GM12865 (cell line): Measurements from ENCODE around the gene MIAT.

Experiments
- DNase-seq: peaks from one replicate; pipeline ENCODE4 v3.0.0; 2010; ENCODE audit warnings: low read depth
- H3K4me3 ChIP-seq: 2 replicates; pipeline ENCODE4 v1.5.1; 2011; ENCODE audit warnings: mild to moderate bottlenecking, low read depth, low read length, control low read depth
- TF ChIP-seq, protein P1 (sequence below): IDR thresholded peaks from 2 replicates; pipeline ENCODE4 v1.5.1; 2011; ENCODE audit warnings: low read length, control low read depth, low read depth, inconsistent platforms; ENCODE audit not compliant: insufficient read depth; ENCODE audit errors: missing control alignments

Gene MIAT

DNA sequence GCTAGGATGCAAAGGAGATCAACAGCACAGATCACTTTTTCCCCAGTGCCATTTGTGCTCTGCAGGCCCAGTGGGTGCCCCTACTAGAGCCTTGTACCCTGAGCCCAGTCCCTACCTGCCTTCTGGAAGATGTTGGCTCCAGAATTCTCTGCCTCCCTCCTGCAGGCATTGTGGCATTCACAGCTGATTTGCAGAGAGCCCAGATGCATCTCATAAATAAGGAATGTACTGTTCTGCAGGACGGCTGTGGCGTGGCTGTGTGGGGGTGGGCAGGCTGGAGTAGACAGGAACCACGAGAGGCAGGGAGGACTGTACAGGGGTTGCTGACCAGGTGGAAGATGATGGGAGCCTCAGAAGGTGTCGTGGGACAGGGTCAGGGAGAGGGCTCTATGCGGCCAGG is 11.2 kb upstream of the MIAT start:
- TF ChIP-seq, protein P1, sequence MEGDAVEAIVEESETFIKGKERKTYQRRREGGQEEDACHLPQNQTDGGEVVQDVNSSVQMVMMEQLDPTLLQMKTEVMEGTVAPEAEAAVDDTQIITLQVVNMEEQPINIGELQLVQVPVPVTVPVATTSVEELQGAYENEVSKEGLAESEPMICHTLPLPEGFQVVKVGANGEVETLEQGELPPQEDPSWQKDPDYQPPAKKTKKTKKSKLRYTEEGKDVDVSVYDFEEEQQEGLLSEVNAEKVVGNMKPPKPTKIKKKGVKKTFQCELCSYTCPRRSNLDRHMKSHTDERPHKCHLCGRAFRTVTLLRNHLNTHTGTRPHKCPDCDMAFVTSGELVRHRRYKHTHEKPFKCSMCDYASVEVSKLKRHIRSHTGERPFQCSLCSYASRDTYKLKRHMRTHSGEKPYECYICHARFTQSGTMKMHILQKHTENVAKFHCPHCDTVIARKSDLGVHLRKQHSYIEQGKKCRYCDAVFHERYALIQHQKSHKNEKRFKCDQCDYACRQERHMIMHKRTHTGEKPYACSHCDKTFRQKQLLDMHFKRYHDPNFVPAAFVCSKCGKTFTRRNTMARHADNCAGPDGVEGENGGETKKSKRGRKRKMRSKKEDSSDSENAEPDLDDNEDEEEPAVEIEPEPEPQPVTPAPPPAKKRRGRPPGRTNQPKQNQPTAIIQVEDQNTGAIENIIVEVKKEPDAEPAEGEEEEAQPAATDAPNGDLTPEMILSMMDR: no peak
- H3K4me3 ChIP-seq: no peak overlapping the region
- no peak for DNase-seq

DNA sequence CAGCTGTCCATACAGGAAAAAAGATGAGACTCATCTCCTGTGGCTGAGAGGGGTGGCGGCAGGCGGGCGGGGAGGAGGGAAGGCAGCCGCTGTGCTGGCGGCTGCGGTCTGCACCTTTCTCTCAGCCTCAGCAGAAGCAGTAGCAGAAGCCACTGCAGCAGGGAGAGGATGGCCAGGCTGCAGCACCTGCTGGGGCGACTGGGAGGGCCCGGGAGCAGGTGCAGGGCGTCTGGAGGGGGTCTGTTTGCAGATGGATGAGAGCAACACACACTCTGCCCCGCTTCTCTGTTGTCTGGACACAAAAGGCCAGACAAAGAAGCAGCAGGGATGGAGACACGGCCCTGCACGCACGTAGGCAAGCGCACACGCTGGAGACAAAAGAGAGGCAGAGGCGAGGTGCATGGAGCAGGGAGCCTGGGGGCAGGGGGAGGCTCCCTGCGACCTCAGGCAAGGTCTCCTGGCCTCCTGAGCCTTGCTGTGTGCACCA is 9.3 kb upstream of the MIAT start:
- DNase-seq: peak; percentile 24
- H3K4me3 ChIP-seq: no peak overlapping the region
- TF ChIP-seq, protein P1: no peak

DNA sequence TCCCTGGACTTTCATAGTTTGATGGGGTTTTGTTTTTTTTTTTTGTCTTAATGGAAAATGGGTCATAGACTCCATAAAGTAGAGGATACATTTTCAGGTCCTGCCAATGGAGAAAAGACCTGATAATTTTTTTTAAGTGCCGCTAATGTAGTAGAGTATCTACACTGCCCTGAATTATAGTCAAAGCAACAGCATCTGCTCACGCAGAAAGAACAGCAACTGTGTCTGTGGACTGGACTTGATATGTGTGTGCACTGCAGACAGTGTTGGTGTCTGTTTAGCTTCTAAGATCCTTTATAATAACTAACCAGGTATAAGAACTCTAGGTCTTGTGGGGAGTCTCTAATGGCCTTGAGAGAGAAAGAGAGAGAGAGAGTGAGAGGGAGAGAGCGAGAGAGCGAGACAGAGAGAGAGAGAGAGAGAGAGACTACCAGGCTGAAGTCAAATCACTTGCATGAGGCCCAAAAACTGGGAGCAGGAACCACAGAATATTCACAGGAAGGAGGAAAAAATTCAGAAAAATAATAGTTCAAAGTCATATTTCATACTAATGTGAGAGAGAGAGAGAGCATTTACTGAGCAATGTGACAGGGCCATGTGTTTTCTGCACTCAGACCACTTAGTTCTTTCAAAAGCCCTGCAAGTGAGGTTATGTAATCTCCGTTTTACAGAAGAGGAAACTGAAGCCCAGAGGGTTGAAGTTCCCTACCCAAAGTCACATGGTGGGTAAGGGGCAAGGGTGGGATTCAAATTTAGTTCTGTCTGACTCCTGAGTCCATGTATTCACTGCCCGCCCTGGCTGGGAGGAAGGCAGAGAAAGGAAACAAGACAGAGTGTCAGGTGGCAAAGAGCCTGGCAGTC is 8.6 kb upstream of the MIAT start:
- peak; percentile 32 for DNase-seq
- TF ChIP-seq, protein P1: no peak
- H3K4me3 ChIP-seq: no peak overlapping the region

DNA sequence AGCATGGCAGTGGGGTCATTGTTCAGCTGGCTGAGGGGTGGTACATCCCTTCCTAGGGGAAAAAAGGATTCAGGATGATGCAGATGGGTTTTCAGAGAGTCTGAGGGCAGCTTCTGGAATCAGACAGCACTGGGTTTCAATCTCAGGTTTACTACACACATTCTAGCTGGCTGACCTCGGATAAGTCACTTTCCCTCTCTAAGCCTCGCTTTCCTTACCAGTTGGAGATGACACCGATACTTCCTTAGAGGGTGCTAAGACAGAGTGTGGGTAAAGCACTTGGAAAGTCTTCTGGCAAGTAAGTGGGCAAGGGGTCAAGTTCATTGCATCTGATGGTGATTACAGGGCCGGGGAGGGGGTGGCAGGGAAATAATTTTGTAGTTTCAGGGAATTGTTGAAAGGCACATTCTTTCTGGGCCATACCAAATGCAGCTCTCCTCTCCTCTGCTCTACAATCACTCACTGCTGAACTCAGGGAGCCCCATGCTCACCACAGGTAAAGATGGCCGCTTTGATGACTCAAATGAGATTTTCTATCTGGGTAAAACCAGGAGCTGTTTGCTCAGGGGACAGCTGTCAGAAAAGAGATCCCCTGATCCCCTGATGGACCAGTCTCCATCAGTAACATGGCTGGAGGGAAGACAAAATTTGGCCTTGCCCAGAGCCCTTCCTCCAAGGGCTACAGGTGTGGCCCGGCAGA is 6.5 kb upstream of the MIAT start:
- TF ChIP-seq, protein P1: no peak
- peak; percentile 46 for DNase-seq
- H3K4me3 ChIP-seq: no peak overlapping the region

- no peak for DNase-seq
- TF ChIP-seq, protein P1: no peak
- no peak overlapping the region for H3K4me3 ChIP-seq
Measured at GRCh38 chr22:26651815-26652214, 5.6 kb upstream of the MIAT start.

GRCh38 chr22:26658161-26658560 is 773 bp downstream of the MIAT start:
- DNase-seq: no peak
- peak overlapping the region; percentile 64 for H3K4me3 ChIP-seq
- TF ChIP-seq, protein P1: no peak
